ENCODE data around the gene HNRNPA0. TPM values are rescaled to one million over a fixed set of nuclear protein-coding genes. Genes with fewer than 3 reads are reported as not detected.

HNRNPA0 gene
- polyA plus RNA-seq, 1 of the 3 experiments (the other 2 are of a cell fraction): 24.9 TPM

DNA sequence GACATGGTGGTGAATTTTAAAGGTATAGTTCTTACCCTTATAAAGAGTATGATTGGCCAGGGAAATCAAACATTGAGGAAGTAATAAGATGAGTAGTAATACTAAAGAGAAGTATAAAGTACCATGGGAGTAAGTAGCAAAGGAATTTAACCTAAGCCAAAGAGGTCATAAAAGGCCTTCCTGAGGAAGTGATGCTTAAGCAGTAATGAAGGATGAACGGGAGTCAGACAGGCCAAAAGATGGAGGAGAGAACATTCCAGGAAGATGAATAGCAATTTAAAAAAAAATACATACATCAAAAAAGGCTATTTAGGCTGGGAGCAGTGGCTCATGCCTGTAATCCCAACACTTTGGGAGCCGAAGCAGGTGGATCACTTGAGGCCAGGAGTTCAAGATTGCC is 47.3 kb downstream of the HNRNPA0 start:
- H3K4me1 ChIP-seq (ENCODE audit: control insufficient read depth in 1 of 2, insufficient read depth in 2 of 2, low read depth in 1 of 2, low read length in 1 of 2): no peaks in the 10 kb centered on the region; a peak in 1 of 4 replicates
- H4K20me1 ChIP-seq (ENCODE audit: insufficient read depth): no peaks in the 10 kb centered on the region
- TF ChIP-seq GATA2 (CRISPR knock-in tag; IDR thresholded peaks at IDR 0.05): no peak
- no peak for TF ChIP-seq ELF1 (IDR thresholded peaks at IDR 0.05)
- TF ChIP-seq TAF1 (IDR thresholded peaks at IDR 0.05; ENCODE audit: borderline replicate concordance, low read depth, low read length): no peak
- TF ChIP-seq PBX3 (IDR thresholded peaks at IDR 0.05): no peak
- TF ChIP-seq, protein P1, sequence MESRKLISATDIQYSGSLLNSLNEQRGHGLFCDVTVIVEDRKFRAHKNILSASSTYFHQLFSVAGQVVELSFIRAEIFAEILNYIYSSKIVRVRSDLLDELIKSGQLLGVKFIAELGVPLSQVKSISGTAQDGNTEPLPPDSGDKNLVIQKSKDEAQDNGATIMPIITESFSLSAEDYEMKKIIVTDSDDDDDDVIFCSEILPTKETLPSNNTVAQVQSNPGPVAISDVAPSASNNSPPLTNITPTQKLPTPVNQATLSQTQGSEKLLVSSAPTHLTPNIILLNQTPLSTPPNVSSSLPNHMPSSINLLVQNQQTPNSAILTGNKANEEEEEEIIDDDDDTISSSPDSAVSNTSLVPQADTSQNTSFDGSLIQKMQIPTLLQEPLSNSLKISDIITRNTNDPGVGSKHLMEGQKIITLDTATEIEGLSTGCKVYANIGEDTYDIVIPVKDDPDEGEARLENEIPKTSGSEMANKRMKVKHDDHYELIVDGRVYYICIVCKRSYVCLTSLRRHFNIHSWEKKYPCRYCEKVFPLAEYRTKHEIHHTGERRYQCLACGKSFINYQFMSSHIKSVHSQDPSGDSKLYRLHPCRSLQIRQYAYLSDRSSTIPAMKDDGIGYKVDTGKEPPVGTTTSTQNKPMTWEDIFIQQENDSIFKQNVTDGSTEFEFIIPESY (IDR thresholded peaks at IDR 0.05; ENCODE audit: borderline replicate concordance, low read depth): no peak
- no peak for TF ChIP-seq SMC3 (IDR thresholded peaks at IDR 0.05; ENCODE audit: low read depth, low read length)
- POLR2A ChIA-PET: no interaction called here
- H3K36me3 ChIP-seq (replicated peaks in 1 of 2; ENCODE audit: control insufficient read depth in 1 of 2, insufficient read depth in 2 of 2, low read length in 1 of 2): no peaks in the 10 kb centered on the region
- no peak overlapping the region for H2AFZ ChIP-seq (ENCODE audit: low read depth)
- H3K9ac ChIP-seq: no peak overlapping the region
- no peak overlapping the region for H3K4me2 ChIP-seq
- no peaks in the 10 kb centered on the region for H3K79me2 ChIP-seq (ENCODE audit: insufficient read depth)
- no peak for DNase-seq
- no peak overlapping the region for H3K27ac ChIP-seq (ENCODE audit: low read depth in 2 of 2, low read length in 1 of 2)
- 72% methylated on average over 2 of the region's 2 CpGs for WGBS (ENCODE audit: low lambda C conversion rate)
- no peaks in the 10 kb centered on the region for H3K27me3 ChIP-seq (ENCODE audit: insufficient read depth)
- H3K9me2 ChIP-seq: no peaks in the 10 kb centered on the region
- no peaks in the 10 kb centered on the region for H3K9me3 ChIP-seq
- no peak overlapping the region for H3K4me3 ChIP-seq (ENCODE audit: low read depth in 2 of 2, low read length in 1 of 2)
- H3F3A ChIP-seq (replicated peaks; ENCODE audit: insufficient read depth): no peaks in the 10 kb centered on the region
- CTCF ChIA-PET: interaction anchor here (1.3 kb wide), 1 partner anchor 35 kb away, joined by 3 read pairs; no protein-coding TSS in a partner anchor

DNA sequence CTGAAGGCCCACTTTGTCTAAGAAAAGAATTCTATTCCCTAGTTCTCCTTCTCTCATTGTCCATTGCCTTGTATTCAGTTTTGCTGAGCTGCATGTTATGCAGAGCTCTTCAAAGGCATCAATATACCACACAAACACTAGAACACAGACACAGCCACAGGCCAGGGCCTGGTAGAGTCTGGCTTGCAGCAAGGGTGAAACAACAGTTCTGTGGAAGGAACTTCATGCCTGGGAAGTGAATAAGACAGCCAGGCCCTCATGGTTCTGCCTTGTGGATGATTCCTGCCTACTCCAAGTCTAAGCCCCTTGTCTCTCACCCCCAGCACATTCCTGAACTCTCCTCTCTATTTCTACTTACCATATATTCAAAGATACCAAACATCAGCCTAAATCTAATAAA is 49.1 kb downstream of the HNRNPA0 start:
- Histone ChIP-seq H3K27ac (ENCODE audit: low read depth in 2 of 2, low read length in 1 of 2) (no peak overlapping the region), H3K9me2 (no peaks in the 10 kb centered on the region), H3K4me2 (no peak overlapping the region), H3K36me3 (replicated peaks in 1 of 2; ENCODE audit: control insufficient read depth in 1 of 2, insufficient read depth in 2 of 2, low read length in 1 of 2) (no peaks in the 10 kb centered on the region), H3K9me3 (no peaks in the 10 kb centered on the region), H4K20me1 (ENCODE audit: insufficient read depth) (no peaks in the 10 kb centered on the region), H3K9ac (no peak overlapping the region), H3K4me3 (ENCODE audit: low read depth in 2 of 2, low read length in 1 of 2) (no peak overlapping the region), H2AFZ (ENCODE audit: low read depth) (no peak overlapping the region), H3F3A (replicated peaks; ENCODE audit: insufficient read depth) (no peaks in the 10 kb centered on the region), H3K4me1 (ENCODE audit: control insufficient read depth in 1 of 2, insufficient read depth in 2 of 2, low read depth in 1 of 2, low read length in 1 of 2) (no peaks in the 10 kb centered on the region; a peak in 1 of 4 replicates), H3K79me2 (ENCODE audit: insufficient read depth) (no peaks in the 10 kb centered on the region), H3K27me3 (ENCODE audit: insufficient read depth) (no peaks in the 10 kb centered on the region)
- no peak for TF ChIP-seq ELF1 (IDR thresholded peaks at IDR 0.05)
- TF ChIP-seq TEAD4 (IDR thresholded peaks at IDR 0.05; ENCODE audit: borderline replicate concordance, insufficient read depth): no peak
- ChIA-PET POLR2A (no interaction called here), CTCF (interaction anchor here (1.2 kb wide), 1 partner anchor 9 kb away, joined by 6 read pairs; no protein-coding TSS in a partner anchor)
- no peak for DNase-seq

- WGBS (ENCODE audit: low lambda C conversion rate): 75% methylated on average over 5 of the region's 5 CpGs
- H3K4me3 ChIP-seq (ENCODE audit: low read depth in 2 of 2, low read length in 1 of 2): no peak overlapping the region
Measured at GRCh38 chr5:137703565-137703964, 50.6 kb downstream of the HNRNPA0 start.

More at GRCh38 chr5:137703565-137703964, 50.6 kb downstream of the HNRNPA0 start:
- DNase-seq: no peak
- Histone ChIP-seq H3K9me3 (no peaks in the 10 kb centered on the region), H3K9ac (no peak overlapping the region), H3K36me3 (replicated peaks in 1 of 2; ENCODE audit: control insufficient read depth in 1 of 2, insufficient read depth in 2 of 2, low read length in 1 of 2) (no peaks in the 10 kb centered on the region), H3K4me1 (ENCODE audit: control insufficient read depth in 1 of 2, insufficient read depth in 2 of 2, low read depth in 1 of 2, low read length in 1 of 2) (no peaks in the 10 kb centered on the region; a peak in 2 of 4 replicates), H3K4me2 (no peak overlapping the region), H3K27ac (ENCODE audit: low read depth in 2 of 2, low read length in 1 of 2) (no peak overlapping the region), H3F3A (replicated peaks; ENCODE audit: insufficient read depth) (no peaks in the 10 kb centered on the region), H4K20me1 (ENCODE audit: insufficient read depth) (no peaks in the 10 kb centered on the region), H3K27me3 (ENCODE audit: insufficient read depth) (no peaks in the 10 kb centered on the region), H3K79me2 (ENCODE audit: insufficient read depth) (no peaks in the 10 kb centered on the region), H2AFZ (ENCODE audit: low read depth) (no peak overlapping the region), H3K9me2 (no peaks in the 10 kb centered on the region)
- POLR2A ChIA-PET: no interaction called here
- CTCF ChIA-PET: no interaction called here
- TF ChIP-seq TAF1 (IDR thresholded peaks at IDR 0.05; ENCODE audit: borderline replicate concordance, low read depth, low read length): no peak
- no peak for TF ChIP-seq NRF1 (IDR thresholded peaks at IDR 0.05; ENCODE audit: low read depth, low read length)
- TF ChIP-seq, protein P2, sequence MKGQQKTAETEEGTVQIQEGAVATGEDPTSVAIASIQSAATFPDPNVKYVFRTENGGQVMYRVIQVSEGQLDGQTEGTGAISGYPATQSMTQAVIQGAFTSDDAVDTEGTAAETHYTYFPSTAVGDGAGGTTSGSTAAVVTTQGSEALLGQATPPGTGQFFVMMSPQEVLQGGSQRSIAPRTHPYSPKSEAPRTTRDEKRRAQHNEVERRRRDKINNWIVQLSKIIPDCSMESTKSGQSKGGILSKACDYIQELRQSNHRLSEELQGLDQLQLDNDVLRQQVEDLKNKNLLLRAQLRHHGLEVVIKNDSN (IDR thresholded peaks at IDR 0.05; ENCODE audit: borderline replicate concordance, low read depth): no peak
- TF ChIP-seq FOSL2 (IDR thresholded peaks at IDR 0.05; ENCODE audit: borderline replicate concordance, low read depth): no peak
- no peak for TF ChIP-seq MXI1 (IDR thresholded peaks at IDR 0.05; ENCODE audit: low read depth, low read length)
- no peak for TF ChIP-seq YY1 (IDR thresholded peaks at IDR 0.05; ENCODE audit: low read depth)
- no peak for TF ChIP-seq MAX (IDR thresholded peaks at IDR 0.05; ENCODE audit: low read depth)

Data from SK-N-SH (cell line).